Liver (tissue), 9 donors: Measurements from ENCODE around the gene LAMA1. TPM values are rescaled to one million over a fixed set of nuclear protein-coding genes. Genes with fewer than 3 reads are reported as not detected.

Experiments
- DNase-seq: peaks from one replicate; pipeline ENCODE4 v3.0.0-alpha.2; 2017; ENCODE audit warnings: low spot score
- H3K27ac ChIP-seq, 2 donors: one replicate each; pipeline ENCODE4 v1.7.0; 2013; ENCODE audit warnings: inconsistent platforms in 2 of 2, low read length in 2 of 2, control low read depth in 1 of 2, low read depth in 1 of 2, mild to moderate bottlenecking in 1 of 2
- H3K27me3 ChIP-seq, 4 donors: one replicate each; pipeline versions ENCODE4 v1.6.1 to v1.7.0; 2013; ENCODE audit warnings: low read length in 3 of 4, inconsistent platforms in 1 of 4, mild to moderate bottlenecking in 1 of 4, moderate library complexity in 1 of 4; ENCODE audit not compliant: control insufficient read depth in 4 of 4, insufficient read depth in 4 of 4
- H3K36me3 ChIP-seq, 4 donors: one replicate each; pipeline versions ENCODE4 v1.6.1 to v1.7.0; 2013; ENCODE audit warnings: low read length in 3 of 4, mild to moderate bottlenecking in 3 of 4, low read depth in 1 of 4, moderate library complexity in 1 of 4; ENCODE audit not compliant: control insufficient read depth in 4 of 4, insufficient read depth in 3 of 4
- H3K4me1 ChIP-seq, 4 donors: one replicate each; pipeline versions ENCODE4 v1.6.1 to v1.7.0; 2013; ENCODE audit warnings: low read length in 3 of 4, mild to moderate bottlenecking in 3 of 4, moderate library complexity in 1 of 4; ENCODE audit not compliant: control insufficient read depth in 4 of 4, insufficient read depth in 4 of 4
- H3K4me3 ChIP-seq, 3 donors: one replicate each; pipeline versions ENCODE4 v1.6.1 to v1.7.0; 2013; ENCODE audit warnings: low read length in 3 of 3, control low read depth in 1 of 3, low read depth in 1 of 3, mild to moderate bottlenecking in 1 of 3
- H3K9ac ChIP-seq, 2 donors: one replicate each; pipeline ENCODE4 v1.7.0; 2013; ENCODE audit warnings: low read length in 2 of 2, mild to moderate bottlenecking in 2 of 2, moderate library complexity in 2 of 2, control low read depth in 1 of 2, low read depth in 1 of 2
- H3K9me3 ChIP-seq, 4 donors: one replicate each; pipeline versions ENCODE4 v1.6.1 to v1.7.0; 2013; ENCODE audit warnings: low read length in 3 of 4; ENCODE audit not compliant: control insufficient read depth in 4 of 4
- ATF3 ChIP-seq: IDR thresholded peaks from 2 replicates; pipeline ENCODE4 v1.6.1; 2016; ENCODE audit warnings: antibody characterized with exemption
- CTCF ChIP-seq: fragments of 150-350 bp; IDR thresholded peaks from 2 replicates; pipeline ENCODE4 v1.5.1; 2017; ENCODE audit warnings: improper control_type of control experiment, low read depth, low read length; ENCODE audit not compliant: missing input control
- EGR1 ChIP-seq, 2 donors: IDR thresholded peaks; 2 replicates each; pipeline ENCODE4 v1.6.1; 2016 to 2018; ENCODE audit warnings: antibody characterized with exemption in 2 of 2, low read depth in 2 of 2
- FOXA1 ChIP-seq: IDR thresholded peaks from 2 replicates; pipeline ENCODE4 v1.6.1; 2016; ENCODE audit warnings: antibody characterized with exemption
- FOXA2 ChIP-seq: IDR thresholded peaks from 2 replicates; pipeline ENCODE4 v1.6.1; 2016; ENCODE audit warnings: antibody characterized with exemption
- GABPA ChIP-seq, 2 donors: IDR thresholded peaks in 1 of 2; conservative IDR thresholded peaks in 1 of 2; 2 replicates each; pipeline ENCODE4 v1.6.1; 2016; ENCODE audit warnings: antibody characterized with exemption in 2 of 2, mild to moderate bottlenecking in 1 of 2, moderate library complexity in 1 of 2
- HNF4A ChIP-seq, 2 donors: conservative IDR thresholded peaks; 2 replicates each; pipeline ENCODE4 v1.6.1; 2016; ENCODE audit warnings: antibody characterized with exemption in 2 of 2, mild to moderate bottlenecking in 2 of 2
- HNF4G ChIP-seq: IDR thresholded peaks from 2 replicates; pipeline ENCODE4 v1.6.1; 2016; ENCODE audit warnings: antibody characterized with exemption
- JUND ChIP-seq, 2 donors: IDR thresholded peaks; 2 replicates each; pipeline ENCODE4 v1.6.1; 2016; ENCODE audit warnings: antibody characterized with exemption in 2 of 2
- MAX ChIP-seq: IDR thresholded peaks from 2 replicates; pipeline ENCODE4 v1.6.1; 2016; ENCODE audit warnings: antibody characterized with exemption
- NR2F2 ChIP-seq: IDR thresholded peaks from 2 replicates; pipeline ENCODE4 v1.6.1; 2016; ENCODE audit warnings: antibody characterized with exemption
- RAD21 ChIP-seq, 2 donors: IDR thresholded peaks; 2 replicates each; pipeline ENCODE4 v1.6.1; 2016; ENCODE audit warnings: antibody characterized with exemption in 2 of 2, mild to moderate bottlenecking in 2 of 2
- RXRA ChIP-seq, 2 donors: IDR thresholded peaks; 2 replicates each; pipeline ENCODE4 v1.6.1; 2017 to 2018; ENCODE audit warnings: antibody characterized with exemption in 2 of 2, mild to moderate bottlenecking in 1 of 2
- SP1 ChIP-seq: IDR thresholded peaks from 2 replicates; pipeline ENCODE4 v1.6.1; 2018; ENCODE audit warnings: antibody characterized with exemption, mild to moderate bottlenecking
- TAF1 ChIP-seq: conservative IDR thresholded peaks from 2 replicates; pipeline ENCODE4 v1.6.1; 2016; ENCODE audit warnings: antibody characterized with exemption, mild to moderate bottlenecking
- YY1 ChIP-seq: IDR thresholded peaks from 2 replicates; pipeline ENCODE4 v1.6.1; 2016; ENCODE audit warnings: antibody characterized with exemption, mild to moderate bottlenecking
- WGBS: extraction: QIAGEN DNeasy Blood & Tissue Kit; methylation state at CpG from one replicate; pipeline ENCODE4 v1.1.7; 2013; 5-methylcytosine and 5-hydroxymethylcytosine counted together
- polyA plus RNA-seq, 2 donors: library from polyadenylated mRNA; stranded (reverse) in 1 of 2; unstranded in 1 of 2; fragments of 200-250 nt in 1 of 2; fragments of >200 nt in 1 of 2; fragmentation: Nextera tagmentation in 1 of 2; extraction: Ambion mirVana in 1 of 2; gene quantifications; one replicate each; pipeline versions ENCODE4 v1.2.1 to v1.2.3, GENCODE V29; 2013 to 2015
- total RNA-seq, 2 donors: library from RNA; depleted of rRNA; stranded (reverse); fragments of >200 nt; gene quantifications; one replicate each; pipeline ENCODE4 v1.2.3, GENCODE V29; 2014
- TF ChIP-seq, protein P1 (sequence below): IDR thresholded peaks from 2 replicates; pipeline ENCODE4 v1.6.1; 2016; ENCODE audit warnings: antibody characterized with exemption
- TF ChIP-seq, protein P2 (sequence below): IDR thresholded peaks from 2 replicates; pipeline ENCODE4 v1.6.1; 2016; ENCODE audit warnings: antibody characterized with exemption, mild to moderate bottlenecking
- donor health status: healthy.
- donor health status: healthy.
- donor health status: healthy.
- donor health status: healthy.
- donor health status: healthy.

Gene LAMA1
- total and polyA plus RNA-seq, 4 donors, result 0.05 to 0.67 (median 0.43) TPM

GRCh38 chr18:7096838-7097237 is 20.8 kb downstream of the LAMA1 start:
- Histone ChIP-seq H3K9me3 (no peaks in the 10 kb centered on the region), H3K27me3 (no peaks in the 10 kb centered on the region), H3K4me3 (no peak overlapping the region), H3K27ac (no peak overlapping the region), H3K36me3 (no peaks in the 10 kb centered on the region), H3K4me1 (no peaks in the 10 kb centered on the region), H3K9ac (no peak overlapping the region)
- DNase-seq, result no peak
- TF ChIP-seq RAD21 (IDR thresholded peaks at IDR 0.05), result no peak
- no peak for TF ChIP-seq EGR1 (IDR thresholded peaks at IDR 0.05; ENCODE audit: low read depth in 2 of 2)
- TF ChIP-seq NR2F2, result no peak
- no peak for TF ChIP-seq HNF4G
- no peak for TF ChIP-seq GABPA (IDR thresholded peaks at IDR 0.05 in 1 of 2, conservative IDR thresholded peaks at IDR 0.05 in 1 of 2)
- no peak for TF ChIP-seq ATF3
- no peak for TF ChIP-seq SP1
- TF ChIP-seq, protein P1, sequence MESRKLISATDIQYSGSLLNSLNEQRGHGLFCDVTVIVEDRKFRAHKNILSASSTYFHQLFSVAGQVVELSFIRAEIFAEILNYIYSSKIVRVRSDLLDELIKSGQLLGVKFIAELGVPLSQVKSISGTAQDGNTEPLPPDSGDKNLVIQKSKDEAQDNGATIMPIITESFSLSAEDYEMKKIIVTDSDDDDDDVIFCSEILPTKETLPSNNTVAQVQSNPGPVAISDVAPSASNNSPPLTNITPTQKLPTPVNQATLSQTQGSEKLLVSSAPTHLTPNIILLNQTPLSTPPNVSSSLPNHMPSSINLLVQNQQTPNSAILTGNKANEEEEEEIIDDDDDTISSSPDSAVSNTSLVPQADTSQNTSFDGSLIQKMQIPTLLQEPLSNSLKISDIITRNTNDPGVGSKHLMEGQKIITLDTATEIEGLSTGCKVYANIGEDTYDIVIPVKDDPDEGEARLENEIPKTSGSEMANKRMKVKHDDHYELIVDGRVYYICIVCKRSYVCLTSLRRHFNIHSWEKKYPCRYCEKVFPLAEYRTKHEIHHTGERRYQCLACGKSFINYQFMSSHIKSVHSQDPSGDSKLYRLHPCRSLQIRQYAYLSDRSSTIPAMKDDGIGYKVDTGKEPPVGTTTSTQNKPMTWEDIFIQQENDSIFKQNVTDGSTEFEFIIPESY, result no peak
- 71% methylated on average over 7 of the region's 7 CpGs for WGBS

- no peaks in the 10 kb centered on the region for H3K4me1 ChIP-seq
- H3K27ac ChIP-seq, result no peak overlapping the region
- TF ChIP-seq EGR1 (IDR thresholded peaks at IDR 0.05; ENCODE audit: low read depth in 2 of 2) (no peak), RAD21 (IDR thresholded peaks at IDR 0.05) (no peak), MAX (no peak), RXRA (IDR thresholded peaks at IDR 0.05) (no peak), HNF4A (conservative IDR thresholded peaks at IDR 0.05) (no peak), JUND (IDR thresholded peaks at IDR 0.05) (no peak), ATF3 (no peak), CTCF (no peak), TAF1 (no peak), GABPA (IDR thresholded peaks at IDR 0.05 in 1 of 2, conservative IDR thresholded peaks at IDR 0.05 in 1 of 2) (no peak), YY1 (no peak), FOXA2 (no peak), SP1 (no peak), HNF4G (no peak), NR2F2 (no peak), FOXA1 (no peak)
- TF ChIP-seq, protein P1, result no peak
- TF ChIP-seq, protein P2, sequence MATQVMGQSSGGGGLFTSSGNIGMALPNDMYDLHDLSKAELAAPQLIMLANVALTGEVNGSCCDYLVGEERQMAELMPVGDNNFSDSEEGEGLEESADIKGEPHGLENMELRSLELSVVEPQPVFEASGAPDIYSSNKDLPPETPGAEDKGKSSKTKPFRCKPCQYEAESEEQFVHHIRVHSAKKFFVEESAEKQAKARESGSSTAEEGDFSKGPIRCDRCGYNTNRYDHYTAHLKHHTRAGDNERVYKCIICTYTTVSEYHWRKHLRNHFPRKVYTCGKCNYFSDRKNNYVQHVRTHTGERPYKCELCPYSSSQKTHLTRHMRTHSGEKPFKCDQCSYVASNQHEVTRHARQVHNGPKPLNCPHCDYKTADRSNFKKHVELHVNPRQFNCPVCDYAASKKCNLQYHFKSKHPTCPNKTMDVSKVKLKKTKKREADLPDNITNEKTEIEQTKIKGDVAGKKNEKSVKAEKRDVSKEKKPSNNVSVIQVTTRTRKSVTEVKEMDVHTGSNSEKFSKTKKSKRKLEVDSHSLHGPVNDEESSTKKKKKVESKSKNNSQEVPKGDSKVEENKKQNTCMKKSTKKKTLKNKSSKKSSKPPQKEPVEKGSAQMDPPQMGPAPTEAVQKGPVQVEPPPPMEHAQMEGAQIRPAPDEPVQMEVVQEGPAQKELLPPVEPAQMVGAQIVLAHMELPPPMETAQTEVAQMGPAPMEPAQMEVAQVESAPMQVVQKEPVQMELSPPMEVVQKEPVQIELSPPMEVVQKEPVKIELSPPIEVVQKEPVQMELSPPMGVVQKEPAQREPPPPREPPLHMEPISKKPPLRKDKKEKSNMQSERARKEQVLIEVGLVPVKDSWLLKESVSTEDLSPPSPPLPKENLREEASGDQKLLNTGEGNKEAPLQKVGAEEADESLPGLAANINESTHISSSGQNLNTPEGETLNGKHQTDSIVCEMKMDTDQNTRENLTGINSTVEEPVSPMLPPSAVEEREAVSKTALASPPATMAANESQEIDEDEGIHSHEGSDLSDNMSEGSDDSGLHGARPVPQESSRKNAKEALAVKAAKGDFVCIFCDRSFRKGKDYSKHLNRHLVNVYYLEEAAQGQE, result no peak
- no peak overlapping the region for H3K9ac ChIP-seq
- H3K27me3 ChIP-seq, result no peaks in the 10 kb centered on the region
- H3K9me3 ChIP-seq, result no peaks in the 10 kb centered on the region
- H3K36me3 ChIP-seq, result no peaks in the 10 kb centered on the region
- H3K4me3 ChIP-seq, result no peak overlapping the region
- no peak for DNase-seq
Measured at GRCh38 chr18:7094427-7094826, 23.2 kb downstream of the LAMA1 start.
